ENCODE measurements around the gene CAMTA1.

DNA sequence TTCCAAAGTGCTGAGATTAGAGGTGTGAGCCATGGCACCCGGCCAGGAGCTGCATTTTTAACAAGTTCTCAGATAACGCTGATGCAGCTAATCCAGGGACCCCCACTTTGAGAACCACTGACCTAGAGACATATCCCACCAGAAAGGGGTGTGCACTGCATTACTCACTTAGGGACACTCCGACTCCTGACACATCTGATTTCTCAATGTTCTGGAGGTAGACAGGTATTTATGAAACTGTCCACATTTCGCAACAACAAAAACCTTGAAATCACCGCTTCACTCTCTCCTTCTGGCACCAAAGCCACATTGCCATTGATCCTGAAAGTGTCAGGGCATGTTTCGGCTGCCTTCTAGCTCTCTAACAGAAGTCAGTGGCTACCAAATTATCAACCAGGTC is 23.2 kb upstream of the CAMTA1 start:
- TF ChIP-seq ATF1 (CRISPR knock-in tag; IDR thresholded peaks at IDR 0.05) (no peak), ATF1 (tag; IDR thresholded peaks at IDR 0.05) (no peak), ZC3H11A (IDR thresholded peaks at IDR 0.05; ENCODE audit: low read depth, low read length) (no peak), ARID2 (IDR thresholded peaks at IDR 0.05) (no peak), ELF4 (CRISPR knock-in tag; IDR thresholded peaks at IDR 0.05) (no peak), POLR2AphosphoS5 (IDR thresholded peaks at IDR 0.05; ENCODE audit: control insufficient read depth, insufficient read depth, low read depth, low read length) (no peak), TCF7L2 (IDR thresholded peaks at IDR 0.05; ENCODE audit: low read depth, low read length) (no peak), IRF2 (CRISPR knock-in tag; IDR thresholded peaks at IDR 0.05) (no peak), MBD2 (IDR thresholded peaks at IDR 0.05; ENCODE audit: borderline replicate concordance, low read depth) (no peak)
- TF ChIP-seq, protein P1, sequence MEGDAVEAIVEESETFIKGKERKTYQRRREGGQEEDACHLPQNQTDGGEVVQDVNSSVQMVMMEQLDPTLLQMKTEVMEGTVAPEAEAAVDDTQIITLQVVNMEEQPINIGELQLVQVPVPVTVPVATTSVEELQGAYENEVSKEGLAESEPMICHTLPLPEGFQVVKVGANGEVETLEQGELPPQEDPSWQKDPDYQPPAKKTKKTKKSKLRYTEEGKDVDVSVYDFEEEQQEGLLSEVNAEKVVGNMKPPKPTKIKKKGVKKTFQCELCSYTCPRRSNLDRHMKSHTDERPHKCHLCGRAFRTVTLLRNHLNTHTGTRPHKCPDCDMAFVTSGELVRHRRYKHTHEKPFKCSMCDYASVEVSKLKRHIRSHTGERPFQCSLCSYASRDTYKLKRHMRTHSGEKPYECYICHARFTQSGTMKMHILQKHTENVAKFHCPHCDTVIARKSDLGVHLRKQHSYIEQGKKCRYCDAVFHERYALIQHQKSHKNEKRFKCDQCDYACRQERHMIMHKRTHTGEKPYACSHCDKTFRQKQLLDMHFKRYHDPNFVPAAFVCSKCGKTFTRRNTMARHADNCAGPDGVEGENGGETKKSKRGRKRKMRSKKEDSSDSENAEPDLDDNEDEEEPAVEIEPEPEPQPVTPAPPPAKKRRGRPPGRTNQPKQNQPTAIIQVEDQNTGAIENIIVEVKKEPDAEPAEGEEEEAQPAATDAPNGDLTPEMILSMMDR (IDR thresholded peaks at IDR 0.05 in 2 of 3, conservative IDR thresholded peaks at IDR 0.05 in 1 of 3; ENCODE audit: insufficient read depth in 2 of 3, low read depth in 1 of 3, low read length in 3 of 3): no peak
- TF ChIP-seq, protein P2, sequence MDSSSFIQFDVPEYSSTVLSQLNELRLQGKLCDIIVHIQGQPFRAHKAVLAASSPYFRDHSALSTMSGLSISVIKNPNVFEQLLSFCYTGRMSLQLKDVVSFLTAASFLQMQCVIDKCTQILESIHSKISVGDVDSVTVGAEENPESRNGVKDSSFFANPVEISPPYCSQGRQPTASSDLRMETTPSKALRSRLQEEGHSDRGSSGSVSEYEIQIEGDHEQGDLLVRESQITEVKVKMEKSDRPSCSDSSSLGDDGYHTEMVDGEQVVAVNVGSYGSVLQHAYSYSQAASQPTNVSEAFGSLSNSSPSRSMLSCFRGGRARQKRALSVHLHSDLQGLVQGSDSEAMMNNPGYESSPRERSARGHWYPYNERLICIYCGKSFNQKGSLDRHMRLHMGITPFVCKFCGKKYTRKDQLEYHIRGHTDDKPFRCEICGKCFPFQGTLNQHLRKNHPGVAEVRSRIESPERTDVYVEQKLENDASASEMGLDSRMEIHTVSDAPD (CRISPR knock-in tag; IDR thresholded peaks at IDR 0.05): no peak
- TF ChIP-seq, protein P3, sequence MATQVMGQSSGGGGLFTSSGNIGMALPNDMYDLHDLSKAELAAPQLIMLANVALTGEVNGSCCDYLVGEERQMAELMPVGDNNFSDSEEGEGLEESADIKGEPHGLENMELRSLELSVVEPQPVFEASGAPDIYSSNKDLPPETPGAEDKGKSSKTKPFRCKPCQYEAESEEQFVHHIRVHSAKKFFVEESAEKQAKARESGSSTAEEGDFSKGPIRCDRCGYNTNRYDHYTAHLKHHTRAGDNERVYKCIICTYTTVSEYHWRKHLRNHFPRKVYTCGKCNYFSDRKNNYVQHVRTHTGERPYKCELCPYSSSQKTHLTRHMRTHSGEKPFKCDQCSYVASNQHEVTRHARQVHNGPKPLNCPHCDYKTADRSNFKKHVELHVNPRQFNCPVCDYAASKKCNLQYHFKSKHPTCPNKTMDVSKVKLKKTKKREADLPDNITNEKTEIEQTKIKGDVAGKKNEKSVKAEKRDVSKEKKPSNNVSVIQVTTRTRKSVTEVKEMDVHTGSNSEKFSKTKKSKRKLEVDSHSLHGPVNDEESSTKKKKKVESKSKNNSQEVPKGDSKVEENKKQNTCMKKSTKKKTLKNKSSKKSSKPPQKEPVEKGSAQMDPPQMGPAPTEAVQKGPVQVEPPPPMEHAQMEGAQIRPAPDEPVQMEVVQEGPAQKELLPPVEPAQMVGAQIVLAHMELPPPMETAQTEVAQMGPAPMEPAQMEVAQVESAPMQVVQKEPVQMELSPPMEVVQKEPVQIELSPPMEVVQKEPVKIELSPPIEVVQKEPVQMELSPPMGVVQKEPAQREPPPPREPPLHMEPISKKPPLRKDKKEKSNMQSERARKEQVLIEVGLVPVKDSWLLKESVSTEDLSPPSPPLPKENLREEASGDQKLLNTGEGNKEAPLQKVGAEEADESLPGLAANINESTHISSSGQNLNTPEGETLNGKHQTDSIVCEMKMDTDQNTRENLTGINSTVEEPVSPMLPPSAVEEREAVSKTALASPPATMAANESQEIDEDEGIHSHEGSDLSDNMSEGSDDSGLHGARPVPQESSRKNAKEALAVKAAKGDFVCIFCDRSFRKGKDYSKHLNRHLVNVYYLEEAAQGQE (IDR thresholded peaks at IDR 0.05; ENCODE audit: borderline replicate concordance): no peak
- TF ChIP-seq, protein P3 (CRISPR knock-in tag; IDR thresholded peaks at IDR 0.05; ENCODE audit: low read depth): no peak
